ENCODE data around the gene NUFIP1.
A peak's percentile ranks its signal among the peaks of the same experiment; 100 is the strongest.

DNA sequence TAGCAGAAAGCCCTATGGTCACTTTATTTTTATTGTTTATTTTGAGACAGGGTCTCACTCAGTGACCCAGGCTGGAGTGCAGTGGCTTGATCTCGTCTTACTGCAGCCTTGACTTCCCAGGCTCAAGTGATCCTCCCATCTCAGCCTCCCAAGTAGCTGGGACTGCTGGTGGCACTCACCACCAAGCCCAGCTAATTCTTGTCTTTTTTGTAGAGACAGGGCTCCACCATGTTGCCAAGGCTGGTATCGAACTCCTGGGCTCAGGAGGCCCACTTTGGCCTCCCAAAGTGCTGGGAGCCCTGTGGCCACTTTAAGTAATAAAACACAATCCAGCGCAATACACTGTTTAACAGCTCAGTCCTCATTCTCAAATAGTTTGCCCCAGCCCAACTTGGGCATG is 69.3 kb downstream of the NUFIP1 start:
- TF ChIP-seq HDAC2 (IDR thresholded peaks at IDR 0.05; ENCODE audit: borderline replicate concordance in 1 of 2, low read depth in 2 of 2, low read length in 2 of 2) = no peak
- 0 out of 4 replicates have a peak, but pooled peaks of 1 of the 3 experiments have one; percentile 2 for TF ChIP-seq CTCF (IDR thresholded peaks at IDR 0.05; ENCODE audit: control extremely low read depth in 1 of 3, insufficient read depth in 1 of 3, low read depth in 1 of 3, low read length in 3 of 3)
- TF ChIP-seq ASH2L (IDR thresholded peaks at IDR 0.05; ENCODE audit: low read length) = no peak
- no peak for TF ChIP-seq BCL11A (IDR thresholded peaks at IDR 0.05; ENCODE audit: low read depth in 2 of 2, low read length in 2 of 2)
